T-helper 1 cell treated with Interleukin-12 subunit alpha and Interleukin-12 subunit beta and Interleukin-4 antibody, amounts not matched to agents 30 μg/mL and 1 μg/mL, for 36 hours (primary cell): ENCODE measurements around the gene MALRD1.

Experiments
- H3K27ac Mint-ChIP-seq: one replicate; pipeline ENCODE4 v1.8.0; 2021; ENCODE audit warnings: mild to moderate bottlenecking, mixed read lengths
- H3K27me3 Mint-ChIP-seq: one replicate; pipeline ENCODE4 v1.8.0; 2021; ENCODE audit warnings: low read depth, mixed read lengths
- H3K36me3 Mint-ChIP-seq: one replicate; pipeline ENCODE4 v1.8.0; 2021; ENCODE audit warnings: low read depth, mixed read lengths
- H3K4me1 Mint-ChIP-seq: one replicate; pipeline ENCODE4 v1.8.0; 2021; ENCODE audit warnings: low read depth, mixed read lengths
- H3K4me3 Mint-ChIP-seq: one replicate; pipeline ENCODE4 v1.8.0; 2021; ENCODE audit warnings: mild to moderate bottlenecking, moderate library complexity, mixed read lengths
- H3K9me3 Mint-ChIP-seq: one replicate; pipeline ENCODE4 v1.8.0; 2021; ENCODE audit warnings: mixed read lengths

The MALRD1 gene

DNA sequence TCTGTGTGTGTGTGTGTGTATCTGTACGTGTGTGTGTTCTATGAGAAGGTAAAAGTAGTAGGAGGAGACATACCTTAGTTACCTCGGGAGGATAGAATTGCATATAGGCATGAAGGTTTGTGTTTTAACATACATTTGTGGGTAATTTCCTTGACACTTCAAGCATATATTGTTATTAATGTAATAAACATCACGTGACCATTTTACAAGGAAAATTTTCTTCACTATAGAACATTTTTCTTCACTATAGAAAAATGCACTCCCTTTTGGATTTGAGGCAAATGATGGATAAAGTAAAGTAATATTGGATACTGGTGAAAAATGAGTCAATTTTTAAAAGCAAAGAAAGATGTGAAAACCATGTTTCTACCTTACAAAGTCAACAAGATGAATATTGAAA lies 640.6 kb downstream of the MALRD1 start:
- no peaks in the 10 kb centered on the region for H3K36me3 Mint-ChIP-seq
- H3K4me1 Mint-ChIP-seq, result no peaks in the 10 kb centered on the region
- H3K9me3 Mint-ChIP-seq, result peaks cover 12% of the 10 kb centered on the region
- H3K4me3 Mint-ChIP-seq, result no peak overlapping the region
- H3K27ac Mint-ChIP-seq, result no peak overlapping the region
- no peaks in the 10 kb centered on the region for H3K27me3 Mint-ChIP-seq

DNA sequence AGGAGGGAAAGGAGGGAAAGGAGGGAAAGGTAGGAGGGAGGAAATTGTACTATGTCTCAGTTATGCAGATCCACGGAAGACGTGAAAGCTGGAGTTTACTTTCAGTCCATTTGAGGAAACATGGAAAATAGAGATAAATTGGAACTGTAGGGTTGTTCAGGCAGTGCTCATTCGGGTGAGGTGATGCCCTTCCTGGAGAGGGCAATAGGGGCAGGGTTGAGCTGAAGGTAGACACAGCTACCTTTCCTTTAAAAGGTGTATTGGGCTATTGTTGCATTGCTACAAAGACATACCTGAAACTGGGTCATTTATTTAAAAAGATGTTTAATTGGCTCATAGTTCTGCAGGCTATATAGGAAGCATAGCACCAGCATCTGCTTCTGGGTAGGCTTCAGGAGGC lies 650.7 kb downstream of the MALRD1 start:
- H3K9me3 Mint-ChIP-seq, result peaks cover 22% of the 10 kb centered on the region
- no peak overlapping the region for H3K4me3 Mint-ChIP-seq
- H3K4me1 Mint-ChIP-seq, result no peaks in the 10 kb centered on the region
- no peak overlapping the region for H3K27ac Mint-ChIP-seq
- no peaks in the 10 kb centered on the region for H3K27me3 Mint-ChIP-seq
- H3K36me3 Mint-ChIP-seq, result no peaks in the 10 kb centered on the region

DNA sequence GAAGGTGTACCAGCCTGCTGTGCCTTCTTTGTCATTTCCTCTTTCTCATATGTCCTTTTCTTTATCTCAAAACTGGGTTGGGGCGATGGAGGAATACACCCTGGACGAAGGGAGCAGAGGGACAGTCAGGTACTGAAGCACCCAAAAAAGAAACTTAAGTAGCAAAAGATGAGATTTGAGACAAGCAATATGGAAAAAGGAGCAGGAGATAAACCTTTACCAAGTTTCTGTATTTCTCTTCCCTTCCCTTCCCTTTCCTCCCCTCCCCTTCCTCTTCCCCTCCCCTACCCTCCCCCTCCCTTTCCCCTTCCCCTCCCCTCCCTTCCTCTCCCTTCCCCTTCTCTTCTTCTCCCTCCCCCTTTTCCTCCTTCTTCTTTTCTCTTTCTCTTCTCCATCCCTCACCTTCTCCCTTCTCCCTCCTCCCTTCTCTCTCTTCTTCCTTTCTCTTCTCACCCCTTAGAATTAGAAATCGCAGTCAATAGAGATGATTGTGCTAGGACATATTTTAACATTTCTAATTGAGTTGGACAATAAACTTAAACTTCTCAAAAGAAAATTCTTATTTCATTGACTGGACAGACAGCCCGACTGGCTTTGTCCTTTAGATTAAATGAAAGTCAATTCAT lies 652.9 kb downstream of the MALRD1 start:
- H3K9me3 Mint-ChIP-seq, result peaks cover 26% of the 10 kb centered on the region
- no peak overlapping the region for H3K4me3 Mint-ChIP-seq
- no peak overlapping the region for H3K27ac Mint-ChIP-seq
- H3K36me3 Mint-ChIP-seq, result no peaks in the 10 kb centered on the region
- H3K27me3 Mint-ChIP-seq, result no peaks in the 10 kb centered on the region
- H3K4me1 Mint-ChIP-seq, result no peaks in the 10 kb centered on the region

DNA sequence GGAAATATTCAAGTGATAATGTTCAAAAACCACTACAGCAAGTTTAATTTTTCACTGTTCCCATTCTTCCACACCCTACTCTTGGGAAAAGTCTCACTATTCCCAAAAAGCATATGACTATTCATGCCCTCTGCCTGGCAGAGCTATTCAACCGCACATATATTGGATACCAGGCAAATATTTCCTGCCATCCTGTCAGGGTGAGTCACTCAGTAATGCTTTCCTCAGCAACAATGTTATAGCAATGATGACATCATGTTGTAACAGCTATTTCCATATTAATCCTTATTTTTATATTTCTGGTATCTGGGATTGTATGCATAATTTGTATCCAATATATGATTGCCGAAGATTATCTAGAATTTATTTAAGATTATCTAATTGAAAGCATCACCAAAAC lies 653.6 kb downstream of the MALRD1 start:
- H3K4me1 Mint-ChIP-seq, result no peaks in the 10 kb centered on the region

DNA sequence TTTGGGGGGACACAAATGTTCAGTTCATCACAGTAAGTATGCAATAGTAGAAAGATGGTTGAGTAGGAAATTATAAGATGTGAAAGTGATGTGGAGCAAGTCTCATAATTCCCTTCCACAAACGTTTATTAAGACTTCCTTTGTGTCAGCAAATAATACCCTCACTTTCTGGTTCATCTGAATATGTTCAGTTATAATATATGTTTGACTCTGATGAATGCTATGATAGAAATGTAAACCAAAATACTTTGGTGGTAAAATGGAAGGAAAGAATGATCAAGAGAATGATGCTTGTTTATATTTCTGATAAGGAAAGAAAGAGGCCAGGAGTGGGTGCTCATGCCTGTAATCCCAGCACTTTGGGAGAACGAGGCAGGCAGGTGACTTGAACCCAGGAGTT lies 655.9 kb downstream of the MALRD1 start:
- Mint-ChIP-seq H3K4me1 (no peaks in the 10 kb centered on the region), H3K9me3 (peaks cover 4% of the 10 kb centered on the region), H3K4me3 (no peak overlapping the region), H3K27ac (no peak overlapping the region), H3K27me3 (no peaks in the 10 kb centered on the region), H3K36me3 (no peaks in the 10 kb centered on the region)

More for the DNA sequence above, 653.6 kb downstream of the MALRD1 start:
- H3K9me3 Mint-ChIP-seq, result peaks cover 22% of the 10 kb centered on the region
- H3K36me3 Mint-ChIP-seq, result no peaks in the 10 kb centered on the region
- no peaks in the 10 kb centered on the region for H3K27me3 Mint-ChIP-seq
- no peak overlapping the region for H3K27ac Mint-ChIP-seq
- no peak overlapping the region for H3K4me3 Mint-ChIP-seq

DNA sequence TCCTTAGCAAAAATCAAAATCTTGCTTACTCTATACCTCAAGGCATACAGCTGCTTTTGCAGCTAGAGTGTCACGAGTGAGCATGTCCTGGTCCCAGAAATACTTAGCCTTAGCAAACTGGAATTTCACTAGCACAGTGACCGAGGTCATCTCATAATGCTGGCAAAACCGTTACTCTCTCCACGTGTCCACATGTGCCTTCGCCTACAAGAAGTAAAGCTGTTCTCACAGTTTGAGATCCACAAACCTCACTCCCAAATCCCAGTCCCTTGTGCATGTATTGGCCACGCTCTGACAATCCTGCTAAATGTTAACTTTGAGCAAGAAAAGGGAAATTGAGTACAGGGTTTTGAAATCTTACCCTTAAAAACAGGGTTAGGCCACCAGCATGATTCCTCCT lies 656.6 kb downstream of the MALRD1 start:
- no peak overlapping the region for H3K4me3 Mint-ChIP-seq
- no peaks in the 10 kb centered on the region for H3K4me1 Mint-ChIP-seq
- no peak overlapping the region for H3K27ac Mint-ChIP-seq
- H3K9me3 Mint-ChIP-seq, result peaks cover 4% of the 10 kb centered on the region
- no peaks in the 10 kb centered on the region for H3K27me3 Mint-ChIP-seq
- no peaks in the 10 kb centered on the region for H3K36me3 Mint-ChIP-seq

DNA sequence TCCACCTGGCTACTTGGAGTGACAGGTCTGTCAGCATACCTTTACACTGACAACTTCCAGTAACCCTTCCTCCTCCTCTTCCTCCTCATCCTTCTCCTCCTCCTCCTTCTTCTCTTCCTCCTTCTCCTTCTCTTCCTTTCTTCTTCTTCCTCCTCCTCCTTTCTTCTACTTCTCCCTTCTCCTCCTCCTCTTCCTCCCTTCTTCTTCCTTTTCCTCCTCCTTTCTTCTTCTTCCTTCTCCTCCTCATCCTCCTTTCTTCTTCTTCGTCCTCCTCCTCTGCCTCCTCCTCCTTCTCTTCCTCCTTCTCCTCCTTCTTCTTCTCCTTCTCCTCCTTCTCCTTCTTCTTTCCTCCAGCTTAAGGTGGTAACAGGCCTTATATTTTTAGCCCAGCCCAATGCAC lies 658.3 kb downstream of the MALRD1 start:
- H3K36me3 Mint-ChIP-seq, result no peaks in the 10 kb centered on the region
- H3K27ac Mint-ChIP-seq, result no peak overlapping the region
- H3K27me3 Mint-ChIP-seq, result no peaks in the 10 kb centered on the region
- H3K9me3 Mint-ChIP-seq, result peaks cover 16% of the 10 kb centered on the region
- no peak overlapping the region for H3K4me3 Mint-ChIP-seq
- no peaks in the 10 kb centered on the region for H3K4me1 Mint-ChIP-seq

DNA sequence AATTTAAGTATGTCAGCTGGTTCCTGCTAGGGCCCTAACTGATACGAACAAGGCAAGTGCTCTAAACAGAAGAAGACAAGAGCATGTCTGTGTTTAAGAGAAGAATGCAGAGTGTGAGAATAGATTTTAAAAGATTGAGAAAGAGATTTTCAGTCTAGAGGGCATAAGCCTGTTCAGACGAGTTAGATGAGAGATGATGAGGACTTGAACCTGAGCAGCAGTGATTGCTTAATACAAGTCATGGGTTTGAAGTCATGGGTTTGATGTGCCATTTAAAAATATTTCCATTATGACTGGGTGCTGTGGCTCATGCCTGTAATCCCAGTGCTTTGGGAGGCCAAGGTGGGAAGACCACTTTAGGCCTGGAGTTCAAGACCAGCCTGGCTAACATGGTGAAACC lies 658.8 kb downstream of the MALRD1 start:
- H3K36me3 Mint-ChIP-seq, result no peaks in the 10 kb centered on the region
- H3K9me3 Mint-ChIP-seq, result peaks cover 21% of the 10 kb centered on the region
- no peak overlapping the region for H3K4me3 Mint-ChIP-seq
- H3K27ac Mint-ChIP-seq, result no peak overlapping the region
- no peaks in the 10 kb centered on the region for H3K27me3 Mint-ChIP-seq
- H3K4me1 Mint-ChIP-seq, result no peaks in the 10 kb centered on the region

DNA sequence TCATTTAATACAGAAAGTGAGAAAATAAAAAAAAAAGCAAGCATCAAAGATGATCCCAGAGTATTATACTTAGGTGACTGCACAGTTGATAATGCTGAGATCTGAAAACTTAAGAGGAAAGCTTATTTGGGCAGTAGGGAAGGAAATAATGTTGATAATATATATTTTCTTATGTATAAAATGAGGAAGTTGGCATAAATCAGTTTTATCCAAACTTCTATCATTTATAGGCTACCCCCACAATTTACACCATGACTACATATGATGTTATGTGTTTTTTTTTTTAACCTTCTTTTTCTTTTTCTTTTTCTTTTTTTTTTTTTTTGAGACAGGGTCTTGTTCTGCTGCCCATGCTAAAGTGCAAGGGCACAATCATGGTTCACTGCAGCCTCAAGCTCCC lies 659.4 kb downstream of the MALRD1 start:
- no peak overlapping the region for H3K27ac Mint-ChIP-seq
- peaks cover 26% of the 10 kb centered on the region for H3K9me3 Mint-ChIP-seq
- H3K27me3 Mint-ChIP-seq, result no peaks in the 10 kb centered on the region
- H3K4me3 Mint-ChIP-seq, result no peak overlapping the region
- no peaks in the 10 kb centered on the region for H3K36me3 Mint-ChIP-seq
- no peaks in the 10 kb centered on the region for H3K4me1 Mint-ChIP-seq

DNA sequence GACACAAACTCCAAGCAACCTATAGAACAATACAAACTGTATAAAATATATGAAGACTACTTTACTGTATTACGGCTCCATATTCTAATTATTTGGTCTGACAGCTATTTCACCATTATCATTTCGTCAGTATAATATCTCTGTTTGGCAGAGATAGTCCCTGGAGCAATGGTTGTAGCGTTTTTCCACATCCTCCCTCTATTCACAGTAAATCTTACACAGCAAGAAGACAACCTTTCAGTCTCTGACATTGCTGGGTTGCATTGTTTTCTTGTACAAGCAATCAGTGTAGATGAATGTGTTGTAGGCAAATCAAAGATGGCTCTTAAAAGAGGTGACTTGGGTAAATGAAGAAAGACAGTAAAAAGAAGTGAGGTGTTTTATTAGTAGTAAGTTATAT lies 662.0 kb downstream of the MALRD1 start:
- H3K4me1 Mint-ChIP-seq, result no peaks in the 10 kb centered on the region
- H3K27me3 Mint-ChIP-seq, result no peaks in the 10 kb centered on the region
- H3K9me3 Mint-ChIP-seq, result peaks cover 40% of the 10 kb centered on the region
- no peaks in the 10 kb centered on the region for H3K36me3 Mint-ChIP-seq
- H3K27ac Mint-ChIP-seq, result no peak overlapping the region
- no peak overlapping the region for H3K4me3 Mint-ChIP-seq

DNA sequence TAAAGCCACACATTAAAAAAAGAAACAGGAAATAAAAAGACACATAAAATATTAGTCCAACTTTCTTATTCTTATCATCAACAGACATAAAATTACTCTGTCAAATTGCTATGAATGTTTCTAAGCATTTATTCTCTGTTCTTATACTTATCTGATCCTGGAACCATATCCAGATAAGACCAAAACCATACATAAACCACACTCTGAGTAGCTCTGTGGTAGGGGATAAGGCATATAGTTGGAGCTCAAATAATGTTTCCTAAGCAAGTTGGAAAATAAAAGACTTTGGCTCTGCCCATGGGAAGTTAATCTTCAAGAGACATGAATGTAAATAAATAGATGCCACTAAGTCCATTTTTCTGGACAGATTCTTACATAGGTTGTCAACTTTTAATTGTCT lies 664.6 kb downstream of the MALRD1 start:
- Mint-ChIP-seq H3K9me3 (peaks cover 36% of the 10 kb centered on the region), H3K27me3 (no peaks in the 10 kb centered on the region), H3K4me1 (no peaks in the 10 kb centered on the region)

DNA sequence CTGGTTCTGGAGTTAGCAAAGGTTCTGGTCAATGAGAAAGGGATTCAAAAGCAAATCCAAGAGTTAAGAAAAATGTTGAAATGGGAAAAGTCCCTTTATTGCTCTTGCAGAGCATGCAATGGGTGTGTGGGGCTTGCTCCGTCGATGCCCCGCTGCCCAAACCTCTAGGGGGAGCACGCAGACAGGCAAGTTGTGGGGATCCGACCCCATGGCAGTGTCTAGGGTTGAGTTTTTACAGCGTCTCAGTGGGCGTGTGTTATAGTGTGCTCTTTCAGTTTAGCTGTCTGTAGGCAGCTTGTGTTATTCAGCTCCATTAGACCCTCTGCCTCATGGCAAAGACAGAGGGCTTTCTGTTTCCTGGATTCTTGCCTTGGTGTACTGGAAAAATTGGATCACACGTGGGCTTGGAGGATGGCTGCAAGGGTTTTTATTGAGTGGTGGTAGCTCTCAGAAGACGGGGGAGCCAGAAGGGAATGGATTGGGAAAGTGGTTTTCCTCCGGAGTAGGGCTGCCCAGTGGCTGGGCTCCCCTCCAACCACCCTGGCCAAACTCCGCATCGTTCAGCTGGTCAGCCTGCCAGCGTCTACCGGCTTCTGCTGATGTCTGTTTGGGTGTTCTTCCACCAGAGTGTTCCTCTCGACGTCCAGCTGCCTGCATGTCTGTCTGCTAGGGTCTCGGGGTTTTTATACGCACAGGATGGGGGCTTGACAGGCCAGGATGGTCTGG lies 665.4 kb downstream of the MALRD1 start:
- H3K4me1 Mint-ChIP-seq, result no peaks in the 10 kb centered on the region
- no peak overlapping the region for H3K27ac Mint-ChIP-seq

More for the DNA sequence above, 664.6 kb downstream of the MALRD1 start:
- Mint-ChIP-seq H3K4me3 (no peak overlapping the region), H3K36me3 (no peaks in the 10 kb centered on the region), H3K27ac (no peak overlapping the region)

DNA sequence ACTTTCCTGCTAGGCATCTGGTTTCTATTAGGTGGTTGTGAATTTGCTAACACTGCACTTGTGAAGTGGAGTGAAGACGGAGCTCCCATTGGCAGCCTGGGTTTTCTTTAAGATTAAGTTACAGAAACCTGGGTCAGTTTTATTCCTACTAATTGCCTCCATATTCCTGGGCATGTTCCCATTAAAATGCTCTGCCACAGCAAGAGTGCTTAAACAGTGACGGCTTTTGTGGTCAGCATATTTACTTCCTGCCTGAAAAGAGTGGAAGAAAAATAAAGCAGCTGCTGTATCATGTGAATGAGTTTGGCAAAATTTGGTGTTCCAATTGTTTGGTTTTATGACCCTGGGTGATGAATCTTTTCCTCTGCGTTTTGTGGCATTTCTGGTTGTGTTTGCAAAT lies 670.7 kb downstream of the MALRD1 start:
- H3K27ac Mint-ChIP-seq, result no peak overlapping the region
- no peaks in the 10 kb centered on the region for H3K36me3 Mint-ChIP-seq
- no peaks in the 10 kb centered on the region for H3K27me3 Mint-ChIP-seq
- no peaks in the 10 kb centered on the region for H3K4me1 Mint-ChIP-seq
- no peak overlapping the region for H3K4me3 Mint-ChIP-seq
- H3K9me3 Mint-ChIP-seq, result peaks cover 3% of the 10 kb centered on the region

More for the DNA sequence above, 665.4 kb downstream of the MALRD1 start:
- Mint-ChIP-seq H3K9me3 (peaks cover 36% of the 10 kb centered on the region), H3K27me3 (no peaks in the 10 kb centered on the region), H3K4me3 (no peak overlapping the region), H3K36me3 (no peaks in the 10 kb centered on the region)

DNA sequence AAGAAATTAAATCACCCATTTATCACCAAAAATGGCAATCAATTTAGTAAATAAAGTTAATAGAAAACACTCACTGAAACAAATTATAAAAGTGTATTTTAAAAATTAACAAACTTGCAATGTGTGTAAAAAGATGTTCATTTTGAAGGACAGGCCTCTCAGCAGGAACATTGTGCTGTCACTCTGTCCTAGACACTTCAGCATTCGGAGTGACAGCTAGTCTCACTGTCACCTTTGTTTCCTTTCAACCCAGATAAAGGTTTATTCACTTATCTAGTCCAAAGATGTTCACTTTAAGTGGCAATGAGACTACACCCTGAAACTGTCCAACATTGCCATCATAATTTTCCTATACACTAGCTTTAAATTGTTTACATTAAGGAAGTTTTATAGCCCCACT lies 675.7 kb downstream of the MALRD1 start:
- no peak overlapping the region for H3K4me3 Mint-ChIP-seq
- no peaks in the 10 kb centered on the region for H3K4me1 Mint-ChIP-seq
- peaks cover 4% of the 10 kb centered on the region for H3K9me3 Mint-ChIP-seq
- H3K27me3 Mint-ChIP-seq, result no peaks in the 10 kb centered on the region
- no peaks in the 10 kb centered on the region for H3K36me3 Mint-ChIP-seq
- no peak overlapping the region for H3K27ac Mint-ChIP-seq

DNA sequence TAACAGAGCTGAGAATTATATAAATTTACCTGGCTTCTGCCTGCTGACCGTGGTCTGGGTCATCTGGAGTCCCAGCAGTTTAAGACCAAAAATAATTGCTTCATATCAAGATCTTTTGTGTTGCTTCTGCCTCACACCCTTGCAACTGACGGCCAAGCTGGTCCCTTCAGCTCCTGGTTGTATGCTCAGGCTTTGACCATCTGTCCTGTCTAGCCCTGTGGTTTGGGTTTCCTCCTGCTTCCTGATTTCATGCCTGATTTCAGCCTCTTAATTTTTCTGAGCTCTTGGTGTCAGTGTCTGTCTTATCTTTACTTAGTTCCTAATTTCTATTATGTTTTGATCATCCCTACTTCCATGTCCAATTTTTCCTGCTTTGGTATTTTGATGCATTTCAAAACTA lies 679.8 kb downstream of the MALRD1 start:
- Mint-ChIP-seq H3K27me3 (no peaks in the 10 kb centered on the region), H3K27ac (no peak overlapping the region), H3K9me3 (peaks cover 6% of the 10 kb centered on the region), H3K4me3 (no peak overlapping the region), H3K4me1 (no peaks in the 10 kb centered on the region), H3K36me3 (no peaks in the 10 kb centered on the region)
